B cell (primary cell): ENCODE results near the gene TRIP4. TPM values are rescaled to one million over a fixed set of nuclear protein-coding genes. Genes with fewer than 3 reads are reported as not detected.

Experiments
- ATAC-seq: fragments of 200-7000 bp; cut with Tn5 transposase; one replicate; pipeline ENCODE4 v1.10.0; 2021; ENCODE audit warnings: low read depth, mild to moderate bottlenecking, moderate number of reproducible peaks, moderate library complexity
- CTCF ChIA-PET: fragments of 350-600 bp; sonication (Branson Sonifier 250); formaldehyde crosslinking; loops from one replicate; lab custom pipeline; 2021; ENCODE audit warnings: antibody characterized with exemption, inconsistent platforms; lab: Charles Lee
- POLR2A ChIA-PET: fragments of 350-600 bp; sonication (Branson Sonifier 250); formaldehyde crosslinking; loops from one replicate; lab custom pipeline; 2021; ENCODE audit warnings: antibody characterized with exemption; lab: Charles Lee
- DNase-seq: peaks from one replicate; pipeline ENCODE4 v3.0.0; 2013
- H2AFZ ChIP-seq: 2 replicates; pipeline ENCODE4 v1.6.1; 2012; ENCODE audit warnings: mild to moderate bottlenecking, low read depth, low read length; ENCODE audit not compliant: insufficient read depth, poor library complexity, severe bottlenecking
- H3K27ac ChIP-seq, 2 donors: 1 replicate in 1 of 2; 2 replicates in 1 of 2; pipeline ENCODE4 v1.5.1; 2012 to 2013; ENCODE audit warnings: low read length in 2 of 2, mild to moderate bottlenecking in 2 of 2, moderate library complexity in 1 of 2
- H3K27me3 ChIP-seq, 4 experiments: fragments of 200-600 bp in 1 of 4; sonication (generic) in 1 of 4; replicated peaks in 1 of 4; 1 replicate in 2 of 4; 2 replicates in 2 of 4; pipeline versions ENCODE4 v1.6.1 to v1.7.0; 2013 to 2016; ENCODE audit warnings: low read length in 3 of 4, mild to moderate bottlenecking in 2 of 4, mixed read lengths in 1 of 4, moderate library complexity in 1 of 4; ENCODE audit not compliant: insufficient read depth in 4 of 4, control insufficient read depth in 3 of 4; ENCODE audit errors: control extremely low read depth in 1 of 4
- H3K36me3 ChIP-seq, 2 experiments: replicated peaks in 1 of 2; 1 replicate in 1 of 2; 2 replicates in 1 of 2; pipeline versions ENCODE4 v1.6.1 to v1.7.1; 2013; ENCODE audit warnings: low read length in 1 of 2; ENCODE audit not compliant: insufficient read depth in 2 of 2, control insufficient read depth in 1 of 2; ENCODE audit errors: control extremely low read depth in 1 of 2, extremely low read depth in 1 of 2
- H3K4me1 ChIP-seq, 2 donors: fragments of 200-600 bp in 1 of 2; sonication (generic) in 1 of 2; 1 replicate in 1 of 2; 2 replicates in 1 of 2; pipeline versions ENCODE4 v1.5.1 to v1.6.1; 2013 to 2017; ENCODE audit warnings: low read length in 2 of 2; ENCODE audit not compliant: control insufficient read depth in 2 of 2, insufficient read depth in 2 of 2
- H3K4me2 ChIP-seq: replicated peaks from 2 replicates; pipeline ENCODE3; 2012; ENCODE audit warnings: mild to moderate bottlenecking, low read depth, low read length; ENCODE audit not compliant: poor library complexity, severe bottlenecking
- H3K4me3 ChIP-seq, 5 experiments: fragments of 200-600 bp in 1 of 5; sonication (generic) in 1 of 5; 1 replicate in 3 of 5; 2 replicates in 2 of 5; pipeline versions ENCODE4 v1.5.1 to v1.7.0; 2011 to 2016; ENCODE audit warnings: low read length in 4 of 5, mild to moderate bottlenecking in 4 of 5, low read depth in 2 of 5, control low read depth in 1 of 5, moderate library complexity in 1 of 5; ENCODE audit not compliant: insufficient read depth in 1 of 5; ENCODE audit errors: control extremely low read depth in 1 of 5, extremely low read depth in 1 of 5
- H3K79me2 ChIP-seq: fragments of 200-600 bp; sonication (generic); one replicate; pipeline ENCODE4 v1.6.0; 2016; ENCODE audit warnings: low read length; ENCODE audit not compliant: control insufficient read depth, insufficient read depth
- H3K9ac ChIP-seq: fragments of 200-600 bp; sonication (generic); 2 replicates; pipeline ENCODE4 v1.6.1; 2017; ENCODE audit warnings: mild to moderate bottlenecking, low read length, moderate library complexity
- H3K9me3 ChIP-seq, 3 donors: one replicate each; pipeline versions ENCODE4 v1.6.1 to v1.7.1; 2013; ENCODE audit warnings: low read length in 2 of 3; ENCODE audit not compliant: control insufficient read depth in 2 of 3, insufficient read depth in 1 of 3; ENCODE audit errors: control extremely low read depth in 1 of 3
- H4K20me1 ChIP-seq: 2 replicates; pipeline ENCODE4 v1.6.0; 2012; ENCODE audit warnings: mild to moderate bottlenecking, low read length; ENCODE audit not compliant: insufficient read depth, control insufficient read depth, poor library complexity, severe bottlenecking
- H3K27ac Mint-ChIP-seq: one replicate; pipeline ENCODE4 v1.8.0; 2021; ENCODE audit warnings: mixed read lengths
- H3K27me3 Mint-ChIP-seq: one replicate; pipeline ENCODE4 v1.8.0; 2021; ENCODE audit warnings: mixed read lengths
- H3K4me1 Mint-ChIP-seq: one replicate; pipeline ENCODE4 v1.8.0; 2021; ENCODE audit warnings: mixed read lengths
- H3K4me3 Mint-ChIP-seq: one replicate; pipeline ENCODE4 v1.8.0; 2021; ENCODE audit warnings: mixed read lengths
- H3K9me3 Mint-ChIP-seq: one replicate; pipeline ENCODE4 v1.8.0; 2022; ENCODE audit warnings: mixed read lengths; ENCODE audit not compliant: insufficient read depth
- CTCF ChIP-seq: fragments of 200-600 bp; IDR thresholded peaks from one replicate; pipeline ENCODE4 v1.8.0; 2022; ENCODE audit warnings: antibody characterized with exemption, mild to moderate bottlenecking
- EZH2 ChIP-seq: IDR thresholded peaks from 2 replicates; pipeline ENCODE4 v1.6.1; 2012; ENCODE audit warnings: borderline replicate concordance, low read depth, mild to moderate bottlenecking, moderate library complexity, low read length; ENCODE audit not compliant: insufficient read depth, poor library complexity, severe bottlenecking
- WGBS: methylation state at CpG from one replicate; pipeline ENCODE4 v1.1.5; 2013; ENCODE audit warnings: missing lambda C conversion rate; ENCODE audit not compliant: insufficient coverage; 5-methylcytosine and 5-hydroxymethylcytosine counted together
- intact Hi-C: fragments of 100-400 bp; cut with micrococcal nuclease; formaldehyde crosslinking; loops from one replicate; pipeline ENCODE4 v1.10.0; 2022
- polyA minus RNA-seq: library from RNA; depleted of rRNA, polyadenylated mRNA; stranded (reverse); fragments of >200 nt; gene quantifications from 2 replicates; pipeline ENCODE4 v1.2.3, GENCODE V29; 2012
- polyA plus RNA-seq: library from polyadenylated mRNA; depleted of rRNA; stranded (reverse); fragments of >200 nt; gene quantifications from 2 replicates; pipeline ENCODE4 v1.2.3, GENCODE V29; 2012
- total RNA-seq, 2 donors: library from RNA; stranded (reverse); fragments of 120-200 nt in 1 of 2; gene quantifications; 1 replicate in 1 of 2; 2 replicates in 1 of 2; pipeline versions ENCODE4 v1.2.3 to v1.2.4, GENCODE V29; 2013 to 2022

TRIP4 gene
- 35.7 and 38.2 TPM in 2 replicates for total RNA-seq
- total RNA-seq (2013): 14.3 TPM
- 13.7 and 17.0 TPM in 2 replicates for polyA plus RNA-seq
- 3.5 and 5.9 TPM in 2 replicates for polyA minus RNA-seq

DNA sequence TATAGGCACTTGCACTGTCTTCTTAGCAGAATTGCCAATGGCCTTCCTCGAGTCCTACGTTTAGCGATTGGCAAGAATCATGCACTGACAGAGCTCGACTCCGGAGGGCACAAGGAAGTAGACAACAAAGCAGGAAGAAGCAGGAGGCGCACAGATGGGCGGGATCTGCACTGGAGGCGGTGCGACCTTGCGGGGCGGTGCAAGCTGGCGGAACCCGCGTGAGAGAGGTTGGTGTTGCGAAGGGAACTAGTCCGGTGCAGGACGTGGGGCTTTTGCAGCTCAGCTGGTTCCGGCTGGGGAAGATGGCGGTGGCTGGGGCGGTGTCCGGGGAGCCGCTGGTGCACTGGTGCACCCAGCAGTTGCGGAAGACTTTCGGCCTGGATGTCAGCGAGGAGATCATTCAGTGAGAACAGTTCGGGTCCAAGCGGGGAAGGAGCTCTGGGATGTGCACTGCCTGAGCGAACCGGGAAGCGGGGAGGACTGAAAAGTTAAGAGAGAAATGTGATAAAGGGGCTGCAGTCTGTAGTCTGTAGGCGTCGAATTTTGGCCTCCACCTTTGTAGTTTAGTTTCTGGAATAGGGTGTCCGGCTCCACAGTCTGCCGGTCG, at the start of gene TRIP4:
Gene TRIP4, plus strand, starts transcription at position 275 of the 607 bp plus-strand sequence. Its CDS starts 28 bp downstream, at position 303.
- ChIA-PET CTCF (interaction anchor here (0.5 to 1.8 kb wide), 8 partner anchors 19 to 1145 kb away, joined by 3 to 7 read pairs (median 5); partner anchors contain the start of genes CSNK1G1, PPIB and ZNF609), POLR2A (interaction anchor here (0.5 to 1.4 kb wide), 11 partner anchors 8 to 1969 kb away, joined by 3 to 6 read pairs (median 3); partner anchors contain the start of genes PARP16, PPIB, TIPIN and ZNF609)
- Mint-ChIP-seq H3K27me3 (no peaks in the 10 kb centered on the region), H3K4me1 (peaks cover 15% of the 10 kb centered on the region), H3K4me3 (peak within 1 kb of the TSS; percentile 97), H3K9me3 (no peaks in the 10 kb centered on the region), H3K27ac (peak within 1 kb of the TSS; percentile 95)
- Histone ChIP-seq H3K27ac (peak within 1 kb of the TSS; percentile 58 to 70), H3K4me1 (peaks cover 10 to 18% of the 10 kb centered on the region in 2 donors), H4K20me1 (no peaks in the 10 kb centered on the region), H3K4me2 (peak within 1 kb of the TSS; percentile 80), H3K27me3 (no peaks in the 10 kb centered on the region), H3K79me2 (peaks cover 21% of the 10 kb centered on the region), H3K36me3 (peaks cover 0 to under 1% of the 10 kb centered on the region in 2 experiments), H2AFZ (peak within 1 kb of the TSS; percentile 93), H3K9ac (peak within 1 kb of the TSS; percentile 83), H3K4me3 (peak within 1 kb of the TSS; percentile 63 to 97 (median 82)), H3K9me3 (no peaks in the 10 kb centered on the region)
- ATAC-seq (peak; percentile 100), DNase-seq (peak; percentile 96)
- TF ChIP-seq CTCF: no peak
- TF ChIP-seq EZH2: no peak
- under 1% methylated on average over 35 of the region's 35 CpGs for WGBS
- intact Hi-C loops: loop anchor here (1.0 to 10.0 kb wide), 5 partner anchors 31 to 1263 kb away; partner anchors contain the start of genes CSNK1G1, LACTB, PPIB and SNX1

DNA sequence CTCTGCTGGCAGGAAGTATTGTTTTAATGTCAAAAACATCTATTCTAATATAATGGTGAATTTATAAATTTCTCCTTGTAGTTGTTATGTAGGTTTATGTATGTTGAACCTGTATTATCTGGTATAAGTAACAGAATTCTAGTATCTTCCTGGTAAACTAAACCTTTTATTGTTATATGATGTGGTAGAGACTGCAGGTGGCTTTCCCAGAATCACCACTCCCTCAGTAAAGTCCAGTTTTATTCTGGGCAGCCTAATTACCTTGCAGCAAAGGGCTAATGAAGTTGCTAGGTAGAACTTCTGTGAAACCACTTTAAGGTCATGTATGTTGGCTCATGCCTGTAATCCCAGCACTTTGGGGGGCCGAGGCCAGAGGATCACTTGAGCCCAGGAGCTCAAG, 47.3 kb upstream of the TRIP4 start:
- no peak overlapping the region for H3K4me3 ChIP-seq
- H2AFZ ChIP-seq: no peak overlapping the region
- H3K27ac ChIP-seq: no peak overlapping the region
- no peak overlapping the region for H3K4me2 ChIP-seq
- ChIA-PET POLR2A (no interaction called here), CTCF (no interaction called here)
- peaks cover 0 to 9% of the 10 kb centered on the region in 2 experiments for H3K36me3 ChIP-seq
- H3K4me1 Mint-ChIP-seq: peaks cover 8% of the 10 kb centered on the region
- H3K79me2 ChIP-seq: peaks cover 49% of the 10 kb centered on the region
- ATAC-seq (no peak), DNase-seq (no peak)
- H3K9me3 Mint-ChIP-seq: no peaks in the 10 kb centered on the region
- H3K9me3 ChIP-seq: no peaks in the 10 kb centered on the region
- H3K4me1 ChIP-seq: no peaks in the 10 kb centered on the region
- TF ChIP-seq CTCF (no peak), EZH2 (no peak)
- no peak overlapping the region for H3K4me3 Mint-ChIP-seq
- H3K27me3 Mint-ChIP-seq: no peaks in the 10 kb centered on the region
- no peaks in the 10 kb centered on the region for H3K27me3 ChIP-seq
- no peak overlapping the region for H3K27ac Mint-ChIP-seq
- no peak overlapping the region for H3K9ac ChIP-seq
- peaks cover 15% of the 10 kb centered on the region for H4K20me1 ChIP-seq
- intact Hi-C loops: no loop called here
- WGBS: 100% methylated on average over 1 of the region's 1 CpG
